GM21825 (cell line): ENCODE data around the gene CRAMP1.
"Not testable (repeated sequence)": the region's sequence is repeated elsewhere in the genome, so short reads cannot be mapped to it uniquely, and the experiment has no call there.

Source experiments
- ATAC-seq: cut with Tn5 transposase; IDR thresholded peaks from one replicate; pipeline ENCODE4 v1.9.1; 2021; ENCODE audit warnings: mild to moderate bottlenecking, moderate library complexity; ENCODE audit not compliant: unreplicated experiment

CRAMP1 gene

DNA sequence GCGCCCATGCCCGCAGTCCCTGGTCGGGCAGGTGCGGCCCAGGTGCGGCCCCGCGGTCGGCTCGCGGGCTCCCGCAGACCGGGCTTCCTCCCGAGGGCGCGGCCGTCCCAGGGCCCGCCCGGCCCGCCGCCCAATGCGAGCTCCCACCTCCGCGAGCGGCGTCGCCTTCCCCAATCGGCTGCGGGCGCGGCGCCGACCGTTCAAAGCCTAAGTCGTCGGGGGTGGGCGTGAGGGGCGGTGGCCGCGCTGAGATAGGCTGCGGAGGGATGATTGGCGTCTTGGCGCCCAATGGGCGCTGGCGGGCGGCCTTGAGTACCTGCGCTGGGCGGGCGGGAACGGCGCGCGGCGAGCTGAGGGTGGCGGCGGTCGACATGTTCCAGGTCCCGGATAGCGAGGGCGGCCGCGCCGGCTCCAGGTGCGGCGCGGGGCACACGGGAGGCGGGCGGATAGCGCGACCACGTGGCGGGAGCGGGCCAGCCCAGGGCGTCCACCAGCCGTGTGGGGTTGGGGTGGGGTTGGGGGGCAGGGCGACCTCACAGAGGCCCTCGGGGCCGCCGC, 65.9 kb downstream of the CRAMP1 start, which contains the start of gene JPT2:
Gene JPT2 (plus strand): TSS at position 338 of the 558 bp plus-strand sequence. CDS start 34 bp downstream, at position 372.
- peak; percentile 90 for ATAC-seq

DNA sequence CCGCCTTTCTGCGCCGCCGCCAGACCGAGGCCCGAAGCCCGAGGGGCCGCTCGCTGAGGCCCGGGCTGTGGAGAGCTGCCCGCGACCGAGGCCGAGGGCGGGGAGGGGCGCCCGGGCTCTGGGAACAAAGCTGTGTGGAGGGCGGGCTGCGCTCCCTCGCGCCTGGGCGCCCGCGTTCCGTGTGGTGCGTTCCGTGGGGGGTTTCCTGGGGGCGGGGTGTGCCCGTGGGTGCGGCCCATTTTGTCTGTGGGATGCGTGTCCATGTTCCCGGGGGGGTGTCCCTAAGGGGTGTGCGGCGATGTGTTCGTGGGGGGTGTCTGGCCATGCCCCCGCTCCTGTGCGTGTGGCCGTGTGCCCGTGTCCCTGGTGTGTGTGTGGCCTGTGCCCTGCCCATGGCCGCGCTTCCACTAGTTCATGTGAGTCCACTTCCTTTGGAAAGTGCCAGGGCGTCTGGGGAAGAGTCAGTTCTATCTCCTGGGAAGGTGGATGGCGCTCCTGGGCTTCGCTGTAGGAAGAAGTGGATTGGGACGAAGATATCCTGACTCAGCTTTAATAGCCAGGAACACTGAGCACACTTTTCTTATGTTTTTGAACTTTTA, 66.4 kb downstream of the CRAMP1 start:
- ATAC-seq = no peak

DNA sequence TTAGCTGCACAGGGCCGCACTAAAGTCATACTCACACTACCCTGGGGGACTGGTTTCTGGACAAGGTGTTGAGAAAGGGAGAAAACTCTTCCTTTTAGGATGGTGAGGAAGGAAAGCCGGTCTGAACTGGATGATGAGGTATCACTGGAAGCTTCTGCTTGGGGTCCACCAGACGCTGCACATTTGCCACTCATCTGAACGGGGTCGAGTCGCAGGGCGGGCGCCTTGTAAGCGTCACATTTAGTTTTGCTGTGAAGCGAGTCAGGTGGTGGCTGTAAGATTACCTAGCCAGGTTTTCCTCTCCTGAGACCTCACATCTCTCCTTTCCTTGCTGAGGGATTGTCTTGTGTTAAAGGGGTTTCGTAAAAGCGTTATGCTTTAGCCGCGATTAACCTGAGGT, 68.2 kb downstream of the CRAMP1 start:
- no peak for ATAC-seq

DNA sequence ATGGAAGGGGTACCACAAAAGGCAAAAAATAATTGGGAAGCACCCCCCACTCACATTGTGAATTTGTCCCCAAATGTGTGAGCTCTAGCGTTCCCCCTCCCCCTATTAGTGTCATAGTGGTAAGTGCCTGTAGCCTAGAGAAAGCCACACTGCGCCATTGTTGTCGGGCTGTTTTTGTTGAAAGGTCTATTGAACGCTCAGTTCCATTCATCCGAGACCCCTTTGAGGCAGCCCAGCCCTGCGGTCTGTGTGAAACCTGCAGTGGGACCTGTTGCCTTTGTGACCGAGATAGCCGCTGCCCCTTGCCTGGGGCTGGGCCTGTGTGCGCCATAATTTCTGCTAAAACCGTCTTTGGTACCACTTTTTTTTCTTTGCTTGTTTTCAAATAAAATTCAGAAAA, 68.9 kb downstream of the CRAMP1 start:
- ATAC-seq = no peak

DNA sequence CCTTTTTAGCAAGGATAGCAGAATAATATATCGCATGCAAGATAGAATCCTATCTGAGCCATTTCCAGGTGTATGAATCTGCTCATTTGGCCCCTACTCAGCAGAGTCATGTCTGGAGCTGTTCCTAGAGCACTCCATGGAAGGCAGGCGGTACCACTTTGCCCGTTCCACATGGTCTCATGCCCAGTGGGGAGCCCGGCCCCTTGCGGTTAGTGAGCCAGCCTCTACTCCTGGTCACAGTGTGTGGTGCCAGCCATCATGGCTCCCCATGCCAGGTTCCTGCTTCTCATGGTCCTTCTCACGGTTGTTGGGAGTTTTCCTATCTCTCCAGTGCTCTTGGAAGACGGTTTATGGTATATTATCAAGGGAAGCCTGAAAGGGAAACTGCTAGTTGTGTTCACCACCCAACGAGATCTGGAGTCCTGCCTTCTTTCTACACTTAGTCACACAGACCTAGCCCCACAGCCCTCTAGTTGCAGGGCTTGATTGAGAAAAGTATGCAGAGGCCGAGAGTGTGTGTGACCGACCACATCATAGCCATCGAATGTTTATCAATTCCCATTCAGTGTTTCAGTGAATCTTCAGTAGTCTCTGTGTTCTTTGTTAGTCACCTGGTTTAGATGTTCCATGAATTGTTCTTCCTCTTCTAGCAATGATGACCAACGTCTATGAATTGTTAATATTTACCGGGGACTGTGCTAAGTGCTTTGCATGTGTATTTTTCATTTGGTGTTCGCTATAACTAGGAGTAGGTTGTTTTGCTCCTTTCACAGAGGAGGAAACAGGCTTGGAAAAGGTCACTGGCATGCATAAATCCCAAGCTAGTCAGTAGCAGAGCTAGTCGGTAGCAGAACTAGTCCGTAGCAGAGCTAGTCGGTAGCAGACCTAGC, 75.5 kb downstream of the CRAMP1 start:
- ATAC-seq = no peak

DNA sequence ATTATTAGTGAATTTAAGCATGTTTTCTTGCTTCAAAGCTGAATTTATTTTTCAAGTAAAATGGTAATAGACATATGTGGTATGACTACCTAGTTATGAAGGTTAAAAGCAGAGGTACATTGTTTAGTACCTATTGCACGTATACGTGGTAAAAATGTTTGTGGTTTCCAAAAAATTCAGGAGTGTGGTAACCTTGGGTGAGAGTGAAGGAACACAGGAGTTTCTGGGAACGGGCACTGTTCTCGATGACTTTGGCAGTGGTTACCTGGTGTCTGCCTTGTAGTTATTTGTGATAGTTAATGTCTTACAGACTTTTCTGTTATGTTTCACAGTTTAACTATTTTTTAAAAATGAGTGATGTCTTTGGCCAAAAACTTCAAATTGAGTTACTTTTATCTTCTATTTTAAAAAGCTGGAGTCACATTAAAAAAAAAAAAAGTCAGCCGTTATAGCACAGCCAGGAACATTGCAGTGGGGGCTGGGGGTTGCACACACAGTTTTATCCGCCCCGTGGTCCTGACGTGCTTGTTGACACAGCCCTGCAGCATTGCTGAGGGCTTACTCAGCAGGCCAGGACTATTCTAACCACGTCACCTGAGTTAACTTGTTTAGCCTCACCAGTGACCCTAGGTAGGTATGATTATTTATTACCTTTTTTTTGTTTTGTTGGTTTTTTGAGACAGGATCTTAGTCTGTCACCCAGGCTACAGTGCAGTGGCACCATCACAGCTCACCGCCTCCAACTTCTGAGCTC, 76.8 kb downstream of the CRAMP1 start:
- no peak for ATAC-seq

DNA sequence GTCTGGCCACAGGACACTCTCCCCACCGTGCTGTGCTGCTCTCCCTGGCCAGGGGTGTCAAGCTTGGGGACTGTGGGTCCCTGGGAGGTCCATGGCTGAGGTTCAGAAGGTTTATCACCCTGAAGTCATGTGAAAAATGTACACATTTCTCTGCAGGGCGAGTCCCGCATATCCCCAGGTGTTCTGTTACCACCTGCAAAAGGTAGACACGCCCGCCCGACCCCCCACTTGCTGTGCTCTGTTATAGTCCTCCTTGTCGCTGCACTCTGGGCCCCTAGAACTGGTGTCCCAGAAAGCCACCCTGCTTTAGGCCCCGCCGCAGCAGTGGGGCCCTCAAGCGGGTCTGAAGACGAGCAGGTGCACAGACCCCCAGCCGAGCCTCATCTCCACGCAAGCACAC, 77.7 kb downstream of the CRAMP1 start:
- no peak for ATAC-seq

DNA sequence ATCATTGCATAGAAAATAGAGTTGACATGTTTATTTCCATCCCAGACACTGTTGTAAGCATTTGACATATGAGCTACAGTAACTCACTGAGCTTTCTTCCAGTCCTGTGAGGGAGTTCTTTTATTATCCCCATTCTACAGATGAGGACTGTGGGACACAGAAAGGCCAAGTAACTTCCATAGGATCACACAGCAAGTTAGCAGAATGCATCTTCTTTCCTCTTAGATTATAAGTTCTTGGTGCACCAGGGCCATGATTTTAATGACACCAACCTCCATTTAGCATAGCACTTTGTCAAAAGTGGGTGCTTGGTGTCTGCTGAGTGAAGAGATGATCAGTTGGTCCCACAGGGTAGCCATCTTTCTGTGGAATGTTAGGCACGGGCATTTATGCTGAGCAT, 78.7 kb downstream of the CRAMP1 start:
- ATAC-seq = no peak

DNA sequence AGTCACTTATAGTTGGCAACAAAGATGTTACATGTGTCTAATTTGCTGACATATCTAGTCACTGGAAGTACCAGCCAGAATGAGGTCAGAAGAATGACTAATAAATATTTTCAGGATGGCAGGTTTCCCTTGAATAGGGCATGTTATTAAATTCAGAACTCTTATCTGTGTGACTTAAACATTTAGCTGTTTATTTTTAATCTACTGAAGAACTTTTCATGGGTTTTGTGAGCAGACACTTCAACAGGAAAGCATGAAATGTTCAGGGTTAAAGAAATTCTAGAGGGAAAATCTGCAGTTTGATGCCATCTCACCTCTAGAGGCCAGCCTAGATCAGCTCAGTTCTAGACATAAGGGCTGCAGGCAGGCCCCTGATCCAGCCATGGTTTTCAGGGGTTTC, 79.1 kb downstream of the CRAMP1 start:
- no peak for ATAC-seq

DNA sequence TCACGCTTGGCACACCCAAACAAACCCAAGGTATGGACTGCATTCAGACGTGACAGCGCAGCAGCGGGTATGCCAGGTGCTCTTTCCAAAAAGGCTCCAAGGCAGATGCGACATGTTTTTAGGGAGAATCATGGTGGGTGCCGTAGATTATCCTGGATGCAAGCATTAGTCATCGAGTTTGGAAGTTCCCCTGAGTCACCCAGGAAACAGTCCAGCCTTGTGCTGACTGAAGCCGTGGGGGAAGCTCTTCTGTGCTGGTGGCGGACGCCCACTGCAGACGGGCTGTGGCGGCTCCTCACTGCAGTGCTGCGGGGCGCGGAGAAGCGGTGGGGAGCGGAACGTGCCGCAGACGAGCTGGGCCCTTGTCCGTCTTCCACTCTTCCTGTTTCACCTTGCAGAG, 79.8 kb downstream of the CRAMP1 start:
- ATAC-seq = no peak

DNA sequence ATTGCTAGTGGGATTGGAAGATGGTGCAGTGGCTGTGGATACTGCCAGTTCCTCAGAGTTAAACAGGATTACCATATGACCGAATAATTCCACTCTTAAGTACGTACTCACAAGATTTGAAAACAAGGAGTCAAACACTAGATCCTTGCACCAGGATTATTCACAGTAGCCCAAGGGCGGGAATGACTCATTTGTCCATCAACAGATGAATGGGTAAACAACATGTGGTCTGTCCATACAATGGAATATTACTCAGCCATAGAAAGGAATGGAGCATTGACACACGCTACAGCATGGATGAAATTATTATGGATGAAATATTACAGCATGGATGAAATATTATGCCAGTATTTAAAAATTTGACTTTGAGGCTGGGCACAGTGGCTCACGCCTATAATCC, 84.7 kb downstream of the CRAMP1 start:
- ATAC-seq = no peak

DNA sequence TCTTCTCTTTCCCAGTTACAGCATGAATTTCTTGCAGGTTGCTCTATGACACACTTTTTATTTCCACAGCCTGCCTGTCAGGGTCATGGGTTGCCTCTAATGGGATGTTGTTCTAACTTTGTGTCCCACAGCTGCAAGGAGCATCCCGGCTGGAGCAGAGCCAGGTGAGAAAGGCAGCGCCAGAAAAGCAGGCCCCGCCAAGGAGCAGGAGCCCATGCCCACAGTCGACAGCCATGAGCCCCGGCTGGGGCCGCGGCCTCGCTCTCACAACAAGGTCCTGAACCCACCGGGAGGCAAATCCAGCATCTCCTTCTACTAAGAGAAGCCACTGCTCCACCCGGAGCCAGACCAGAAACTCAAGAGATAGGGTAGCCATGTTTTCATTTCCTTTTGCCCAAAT, 86.5 kb downstream of the CRAMP1 start:
- no peak for ATAC-seq

DNA sequence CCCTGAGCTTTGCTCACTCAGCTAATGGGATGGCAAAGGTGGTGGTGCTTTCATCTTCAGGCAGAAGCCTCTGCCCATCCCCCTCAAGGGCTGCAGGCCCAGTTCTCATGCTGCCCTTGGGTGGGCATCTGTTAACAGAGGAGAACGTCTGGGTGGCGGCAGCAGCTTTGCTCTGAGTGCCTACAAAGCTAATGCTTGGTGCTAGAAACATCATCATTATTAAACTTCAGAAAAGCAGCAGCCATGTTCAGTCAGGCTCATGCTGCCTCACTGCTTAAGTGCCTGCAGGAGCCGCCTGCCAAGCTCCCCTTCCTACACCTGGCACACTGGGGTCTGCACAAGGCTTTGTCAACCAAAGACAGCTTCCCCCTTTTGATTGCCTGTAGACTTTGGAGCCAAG, 88.1 kb downstream of the CRAMP1 start:
- no peak for ATAC-seq

DNA sequence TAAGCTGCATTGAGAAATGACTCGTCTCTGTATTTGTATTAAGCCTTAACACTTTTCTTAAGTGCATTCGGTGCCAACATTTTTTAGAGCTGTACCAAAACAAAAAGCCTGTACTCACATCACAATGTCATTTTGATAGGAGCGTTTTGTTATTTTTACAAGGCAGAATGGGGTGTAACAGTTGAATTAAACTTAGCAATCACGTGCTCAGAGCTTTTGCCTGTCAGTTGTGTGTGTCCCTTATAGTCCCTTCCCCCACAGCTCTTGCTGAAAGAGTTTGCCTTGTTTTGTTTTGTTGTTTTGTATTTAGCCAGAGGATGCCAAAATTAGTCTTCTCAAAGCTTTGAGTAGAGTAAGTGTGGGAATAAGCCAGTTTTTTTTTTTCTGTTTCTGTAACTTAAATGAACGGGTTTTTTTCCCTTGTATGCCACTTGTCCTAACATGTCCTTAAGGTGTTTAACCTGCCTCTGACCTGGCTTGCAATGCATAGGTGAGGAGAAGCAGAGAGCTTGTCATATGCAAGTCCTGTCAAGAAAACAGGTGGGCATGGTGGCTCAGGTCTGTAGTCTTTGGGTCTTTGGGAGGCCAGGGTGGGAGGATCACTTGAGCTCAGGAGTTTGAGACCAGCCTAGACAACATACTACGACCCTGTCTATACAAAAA, 89.2 kb downstream of the CRAMP1 start:
- ATAC-seq = no peak

DNA sequence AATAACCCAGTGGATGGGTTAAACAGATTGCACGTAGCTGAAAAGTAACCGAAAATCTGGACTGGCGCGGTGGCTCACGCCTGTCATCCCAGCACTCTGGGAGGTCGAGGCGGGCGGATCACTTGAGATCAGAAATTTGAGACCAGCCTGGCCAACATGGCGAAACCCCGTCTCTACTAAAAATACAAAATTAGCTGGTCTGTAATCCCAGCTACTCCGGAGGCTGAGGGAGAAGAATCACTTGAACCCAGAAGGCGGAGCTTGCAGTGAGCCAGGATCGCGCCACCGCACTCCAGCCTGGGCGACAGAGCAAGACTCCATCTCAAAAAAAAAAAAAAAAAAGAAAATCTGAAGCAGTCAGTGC, 93.1 kb downstream of the CRAMP1 start:
- not testable (repeated sequence) for ATAC-seq

DNA sequence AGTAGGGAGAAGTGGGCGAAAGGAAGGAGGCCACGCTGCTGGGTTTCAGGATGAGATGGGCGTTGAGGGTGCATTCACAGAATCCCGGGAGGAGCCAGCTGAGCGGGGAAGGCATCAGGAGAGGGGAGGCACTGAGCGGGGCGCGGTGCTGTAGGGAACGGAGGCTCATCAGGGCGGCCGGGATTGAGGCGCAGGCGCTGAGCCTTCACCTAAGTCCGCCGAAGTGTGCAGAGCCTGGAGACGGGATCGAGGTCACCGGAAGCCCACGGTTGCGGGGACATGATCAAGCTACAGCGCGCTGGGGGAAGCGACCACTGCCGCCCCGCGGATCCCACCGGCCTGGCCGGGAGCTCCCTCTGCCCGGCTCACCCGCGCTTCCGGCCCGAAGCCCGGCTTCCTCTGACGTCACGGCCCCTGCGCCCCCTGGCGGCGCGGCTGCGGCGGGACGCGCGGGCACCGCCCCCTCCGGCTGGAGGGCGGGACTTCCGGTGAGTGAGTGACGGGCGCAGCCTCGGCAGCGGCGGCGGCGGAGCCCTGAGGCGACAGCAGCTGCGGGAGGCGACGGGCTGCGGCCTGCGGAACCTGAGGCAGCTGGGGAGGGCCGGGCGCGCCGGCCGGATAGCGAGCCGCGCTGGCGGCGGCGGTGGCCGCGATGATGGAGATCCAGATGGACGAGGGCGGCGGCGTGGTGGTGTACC, 93.7 kb downstream of the CRAMP1 start, which contains the start of gene MAPK8IP3:
Gene MAPK8IP3 (plus strand): TSS at position 508 of the 698 bp plus-strand sequence. CDS start 145 bp downstream, at position 653.
- peak; percentile 65 for ATAC-seq

DNA sequence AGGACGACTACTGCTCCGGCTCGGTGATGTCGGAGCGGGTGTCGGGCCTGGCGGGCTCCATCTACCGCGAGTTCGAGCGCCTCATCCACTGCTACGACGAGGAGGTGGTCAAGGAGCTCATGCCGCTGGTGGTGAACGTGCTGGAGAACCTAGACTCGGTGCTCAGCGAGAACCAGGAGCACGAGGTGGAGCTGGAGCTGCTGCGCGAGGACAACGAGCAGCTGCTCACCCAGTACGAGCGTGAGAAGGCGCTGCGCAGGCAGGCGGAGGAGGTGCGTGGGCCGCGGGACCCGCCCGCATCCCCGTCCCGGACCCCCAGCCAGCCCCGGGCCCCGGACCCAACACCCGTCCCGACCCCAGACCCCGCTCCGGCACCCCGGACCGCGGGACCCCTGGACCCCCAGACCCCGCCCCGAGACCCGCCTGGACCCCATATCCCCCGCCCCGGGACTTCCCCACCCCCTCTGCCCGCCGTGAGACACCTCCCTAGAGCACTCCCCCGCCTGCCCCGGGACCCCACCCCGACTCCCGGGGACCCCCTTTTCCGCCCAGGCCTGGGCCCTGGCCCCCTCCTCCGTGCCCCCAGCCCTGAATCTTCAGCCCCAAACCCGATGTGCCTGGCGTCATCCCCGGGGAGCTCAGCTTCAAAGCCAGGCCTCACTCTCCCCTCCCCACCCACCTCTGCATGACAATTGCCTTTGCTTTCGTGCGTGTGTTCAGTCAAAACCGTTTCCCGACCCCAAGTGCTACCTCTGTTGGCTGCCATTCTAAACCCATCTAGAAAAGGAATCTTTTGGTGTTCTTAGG, 94.4 kb downstream of the CRAMP1 start:
- peak; percentile 17 for ATAC-seq

DNA sequence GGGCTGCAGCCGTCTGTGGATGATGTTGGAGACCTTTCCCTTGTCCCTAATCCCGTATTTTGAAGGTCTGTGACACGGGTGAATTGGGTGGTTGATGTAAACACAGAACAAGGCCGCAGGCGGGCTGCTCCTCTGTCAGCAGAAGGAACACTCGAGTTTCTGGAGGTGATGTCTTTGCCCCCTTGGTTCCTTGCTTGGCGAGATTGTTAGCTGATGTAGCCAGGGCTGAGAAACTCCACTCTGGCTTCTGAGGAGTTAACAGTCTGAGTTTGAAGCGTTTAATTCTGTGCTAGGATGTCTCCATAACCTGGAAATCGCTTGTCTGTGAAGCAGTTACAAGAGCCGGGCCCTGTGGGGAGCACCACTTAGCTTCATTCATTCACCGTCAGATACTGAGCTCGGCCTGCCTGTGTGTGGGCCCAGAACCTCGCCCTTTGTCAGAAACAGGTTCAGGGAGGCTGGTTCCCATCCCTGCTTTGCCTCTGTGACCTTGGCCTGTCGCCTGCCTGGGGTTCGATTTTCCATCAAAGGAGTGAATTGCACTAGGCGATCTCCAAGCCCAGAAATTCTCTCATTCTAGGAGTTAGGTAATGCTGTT, 95.1 kb downstream of the CRAMP1 start:
- ATAC-seq = no peak
